Liver (tissue), 3 donors: ENCODE data around the gene IRF2BP2.

ENCODE experiments used
- CTCF ChIP-seq: fragments of 150-350 bp; IDR thresholded peaks from 2 replicates; pipeline ENCODE4 v1.5.1; 2017; ENCODE audit warnings: improper control_type of control experiment, low read depth, low read length; ENCODE audit not compliant: missing input control
- HNF4A ChIP-seq, 2 donors: conservative IDR thresholded peaks; 2 replicates each; pipeline ENCODE4 v1.6.1; 2016; ENCODE audit warnings: antibody characterized with exemption in 2 of 2, mild to moderate bottlenecking in 2 of 2
- RXRA ChIP-seq, 2 donors: IDR thresholded peaks; 2 replicates each; pipeline ENCODE4 v1.6.1; 2017 to 2018; ENCODE audit warnings: antibody characterized with exemption in 2 of 2, mild to moderate bottlenecking in 1 of 2
- TAF1 ChIP-seq: conservative IDR thresholded peaks from 2 replicates; pipeline ENCODE4 v1.6.1; 2016; ENCODE audit warnings: antibody characterized with exemption, mild to moderate bottlenecking
- donor health status: healthy.
- donor health status: healthy.

GRCh38 chr1:234597894-234598293 is 12.1 kb downstream of the IRF2BP2 start:
- TF ChIP-seq TAF1 (no peak), CTCF (peak; percentile 62), RXRA (IDR thresholded peaks at IDR 0.05) (no peak), HNF4A (conservative IDR thresholded peaks at IDR 0.05) (no peak)
